HG02798 (cell line): ENCODE data around the gene GLB1L.
A peak's percentile ranks its signal among the peaks of the same experiment; 100 is the strongest.

ENCODE experiments used
- ATAC-seq: cut with Tn5 transposase; IDR thresholded peaks from one replicate; pipeline ENCODE4 v1.9.1; 2021; ENCODE audit warnings: mild to moderate bottlenecking; ENCODE audit not compliant: unreplicated experiment, poor library complexity

The GLB1L gene

GRCh38 chr2:219253753-219254589 is 8.7 kb upstream of the GLB1L start, which contains the start of gene TUBA4A:
TUBA4A (minus strand) TSS chr2:219253918; CDS start chr2:219253858, 60 bp downstream.
- peak; percentile 66 for ATAC-seq

- peak; percentile 0 for ATAC-seq
These were observed 7.9 kb upstream of the GLB1L start, which contains the start of gene TUBA4B for GRCh38 chr2:219252900-219253752. TUBA4B (plus strand) TSS chr2:219253243; CDS start chr2:219253408, 165 bp downstream.

GRCh38 chr2:219252570-219252899 is 7.3 kb upstream of the GLB1L start:
- no peak for ATAC-seq

DNA sequence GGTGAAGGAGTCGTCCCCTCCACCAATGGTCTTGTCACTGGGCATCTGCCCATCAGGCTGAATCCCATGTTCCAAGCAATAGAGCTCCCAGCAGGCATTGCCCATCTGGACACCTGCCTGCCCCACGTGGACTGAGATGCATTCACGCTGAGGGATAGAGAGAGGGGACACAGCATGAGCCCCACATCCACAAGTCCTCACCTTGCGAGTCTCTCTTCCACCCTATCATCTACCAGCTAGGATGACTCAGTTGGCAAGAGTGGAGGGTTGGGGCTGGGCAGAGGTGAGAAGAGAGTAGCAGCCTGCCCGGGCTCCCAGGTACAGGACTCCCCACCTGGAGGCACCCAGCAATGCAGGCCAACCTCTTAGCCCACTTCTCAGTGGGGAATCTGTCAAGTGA is 6.8 kb upstream of the GLB1L start:
- no peak for ATAC-seq

GRCh38 chr2:219251656-219252055 is 6.4 kb upstream of the GLB1L start:
- no peak for ATAC-seq

DNA sequence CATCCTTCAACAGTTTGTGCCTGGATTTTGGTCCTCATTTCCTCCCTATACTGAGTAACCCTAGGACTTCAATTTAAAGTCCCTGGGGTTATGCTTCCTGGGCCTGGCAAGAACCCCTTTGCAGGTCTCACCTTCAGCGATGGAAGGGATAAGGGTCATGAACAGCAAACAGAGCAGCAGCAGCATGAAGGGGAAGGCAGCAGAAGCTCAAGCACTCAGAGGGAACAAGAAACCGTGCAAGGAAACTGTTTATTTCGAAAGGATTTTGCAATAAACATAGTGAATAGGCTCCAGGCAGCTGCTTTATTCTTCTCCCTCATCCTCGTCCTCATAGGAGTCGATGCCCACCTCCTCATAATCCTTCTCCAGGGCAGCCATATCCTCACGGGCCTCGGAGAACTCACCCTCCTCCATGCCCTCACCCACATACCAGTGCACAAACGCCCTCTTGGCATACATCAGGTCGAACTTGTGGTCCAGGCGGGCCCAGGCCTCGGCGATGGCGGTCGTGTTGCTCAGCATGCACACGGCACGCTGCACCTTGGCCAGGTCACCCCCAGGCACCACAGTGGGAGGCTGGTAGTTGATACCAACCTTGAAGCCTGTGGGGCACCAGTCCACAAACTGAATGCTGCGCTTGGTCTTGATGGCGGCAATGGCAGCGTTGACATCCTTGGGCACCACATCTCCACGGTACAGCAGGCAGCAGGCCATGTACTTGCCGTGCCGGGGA is 5.0 kb upstream of the GLB1L start:
- ATAC-seq = no peak

DNA sequence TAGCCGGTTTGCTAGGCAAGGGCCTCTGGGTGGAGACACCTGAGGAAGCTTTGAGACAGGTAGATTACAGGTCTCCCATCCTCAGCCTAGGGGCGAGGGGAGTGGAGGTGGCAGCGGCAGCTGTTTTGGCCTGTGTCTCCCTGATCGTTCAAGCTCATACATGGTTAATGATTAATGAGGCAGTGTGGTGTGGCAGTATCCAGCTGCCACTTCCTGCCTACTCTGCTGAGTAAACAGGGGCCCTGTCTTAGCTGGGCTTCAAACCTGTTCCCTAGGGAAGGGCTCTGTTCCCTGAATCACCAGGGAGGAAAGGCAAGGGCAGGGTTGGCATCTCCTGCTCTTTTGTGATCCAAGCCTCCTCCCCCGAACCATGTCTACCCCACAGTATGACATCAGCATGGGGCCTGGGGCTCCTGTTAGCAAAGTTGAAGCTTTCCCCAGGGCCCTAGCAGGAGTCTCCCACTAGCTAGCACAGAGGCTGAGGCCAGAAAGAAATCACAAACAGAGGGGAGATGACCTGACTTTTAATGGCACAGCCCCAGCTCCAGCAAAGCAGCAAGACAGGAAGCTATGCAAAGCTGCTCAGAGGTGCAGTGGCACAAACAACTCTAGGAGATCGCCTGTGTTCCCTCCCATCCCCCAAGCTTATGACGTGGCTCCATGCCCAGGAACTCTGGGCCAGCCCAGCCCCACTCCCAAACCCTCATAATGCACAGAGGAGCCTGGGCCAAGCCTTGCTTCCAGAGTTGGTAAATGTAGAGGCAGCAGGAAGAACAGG is 4.1 kb upstream of the GLB1L start:
- ATAC-seq = peak; percentile 36

DNA sequence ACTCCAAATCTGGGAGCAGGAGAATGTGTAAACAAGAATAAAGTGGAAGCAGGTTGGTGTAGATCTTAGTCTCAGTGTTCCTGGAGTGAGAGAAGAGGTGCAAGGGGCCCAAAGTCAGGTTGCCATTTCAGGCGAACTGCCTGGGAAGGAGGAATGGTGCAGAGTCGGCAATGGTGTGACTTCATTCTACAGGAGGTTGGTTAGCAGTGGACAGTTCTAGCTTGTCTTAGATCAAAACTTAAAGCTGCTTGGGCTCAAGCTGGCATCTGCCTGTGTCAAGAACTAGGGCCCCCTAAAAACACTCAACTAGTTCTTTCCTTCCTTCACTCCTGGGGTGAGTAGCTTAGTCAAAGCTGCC is 3.6 kb upstream of the GLB1L start:
- ATAC-seq = no peak

DNA sequence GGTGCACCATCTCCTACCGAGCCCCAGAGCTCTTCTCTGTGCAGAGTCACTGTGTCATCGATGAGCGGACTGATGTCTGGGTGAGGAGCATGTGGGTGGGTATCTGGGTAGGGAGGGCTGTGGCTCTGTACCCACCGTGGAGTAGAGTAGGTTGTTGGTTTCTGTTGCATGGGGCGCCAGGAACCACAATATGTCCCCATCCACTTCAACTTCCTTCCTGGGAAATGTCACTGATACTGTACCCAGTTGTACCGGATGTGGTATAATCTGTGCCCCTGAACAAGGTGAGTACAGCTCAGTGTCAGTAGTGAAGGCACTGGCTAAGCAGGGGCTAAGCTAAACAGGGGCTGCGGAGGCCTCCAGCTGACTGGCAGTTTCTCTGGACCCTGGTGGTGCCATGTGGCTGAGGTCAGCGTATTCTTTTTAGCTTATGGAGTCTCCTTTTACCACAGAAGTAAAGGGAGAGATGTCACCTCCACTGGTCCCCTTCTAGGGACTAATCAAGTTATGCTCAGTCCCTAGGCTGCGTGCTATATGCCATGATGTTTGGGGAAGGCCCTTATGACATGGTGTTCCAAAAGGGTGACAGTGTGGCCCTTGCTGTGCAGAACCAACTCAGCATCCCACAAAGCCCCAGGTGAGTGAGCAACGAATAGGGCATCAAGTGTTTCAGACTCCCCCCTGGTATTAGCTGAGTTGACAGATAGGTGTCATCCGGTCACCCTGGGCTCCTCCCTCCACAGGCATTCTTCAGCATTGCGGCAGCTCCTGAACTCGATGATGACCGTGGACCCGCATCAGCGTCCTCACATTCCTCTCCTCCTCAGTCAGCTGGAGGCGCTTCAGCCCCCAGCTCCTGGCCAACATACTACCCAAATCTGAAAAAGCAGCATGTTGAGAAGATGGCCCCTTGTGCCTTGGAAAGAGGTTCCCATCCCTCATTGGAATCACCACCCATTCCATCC is 2.7 kb upstream of the GLB1L start:
- no peak for ATAC-seq

GRCh38 chr2:219246559-219246958 is 1.3 kb upstream of the GLB1L start:
- no peak for ATAC-seq

DNA sequence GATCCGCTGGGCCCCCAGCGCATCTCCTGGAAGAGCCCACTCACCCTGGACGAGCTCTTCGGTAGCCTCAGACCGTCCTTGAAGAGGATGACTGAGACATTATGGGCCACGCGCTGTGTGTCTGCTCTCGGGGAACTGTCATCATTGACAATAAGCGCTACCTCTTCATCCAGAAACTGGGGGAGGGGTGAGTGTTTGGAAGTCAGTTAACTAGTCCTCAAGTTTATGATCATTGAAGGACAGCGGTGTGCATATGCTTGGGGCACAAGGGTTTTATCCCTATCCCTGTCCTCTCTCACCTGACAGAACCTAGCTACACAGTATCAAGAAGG is 621 bp upstream of the GLB1L start:
- no peak for ATAC-seq

GRCh38 chr2:219244789-219245147 is 476 bp downstream of the GLB1L start:
- ATAC-seq = no peak

DNA sequence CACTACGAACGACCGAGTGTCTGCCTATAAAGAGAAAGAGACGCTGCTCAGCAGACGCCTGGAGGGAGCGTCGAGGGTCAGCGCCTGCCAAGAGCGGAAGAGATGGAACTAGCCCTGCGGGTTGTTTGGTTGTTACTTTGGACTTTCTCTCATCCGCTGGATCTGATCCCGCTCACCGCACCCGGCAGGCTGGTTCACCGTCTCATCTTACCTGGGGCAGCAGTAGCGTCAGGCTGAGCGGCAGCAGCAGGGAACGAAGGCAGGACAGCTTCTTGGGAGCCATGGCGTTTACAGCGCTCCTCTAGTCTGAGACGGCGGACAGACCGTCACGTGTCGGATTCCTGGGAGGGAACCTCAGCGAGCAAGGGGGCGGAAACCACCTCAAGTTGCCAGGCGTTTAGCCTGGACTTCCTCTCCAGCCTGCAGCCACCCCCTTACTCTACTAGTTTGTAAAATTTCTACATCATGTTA is 1.9 kb downstream of the GLB1L start:
- ATAC-seq = no peak

- no peak for ATAC-seq
These were observed 10.9 kb downstream of the GLB1L start for GRCh38 chr2:219234331-219234730.

DNA sequence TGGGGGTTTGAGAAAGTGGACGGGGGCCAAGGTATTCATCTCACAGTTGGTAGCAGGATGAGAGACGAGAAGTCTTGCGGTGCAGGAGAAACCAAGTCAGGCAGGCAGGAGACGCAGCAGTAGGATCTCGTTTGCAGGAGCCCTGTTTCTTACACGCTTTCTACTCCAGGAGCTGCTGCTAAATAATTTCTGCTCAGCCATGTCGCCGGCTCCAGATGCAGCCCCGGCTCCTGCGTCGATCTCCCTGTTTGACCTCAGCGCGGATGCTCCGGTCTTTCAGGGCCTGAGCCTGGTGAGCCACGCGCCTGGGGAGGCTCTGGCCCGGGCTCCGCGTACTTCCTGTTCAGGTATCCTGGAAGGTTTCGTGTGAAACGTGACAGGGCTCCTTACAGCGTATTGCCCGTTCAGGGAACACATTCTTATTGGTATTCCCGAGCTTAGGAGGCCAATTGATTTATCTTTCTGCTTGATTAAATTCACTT is 15.1 kb downstream of the GLB1L start:
- ATAC-seq = no peak

DNA sequence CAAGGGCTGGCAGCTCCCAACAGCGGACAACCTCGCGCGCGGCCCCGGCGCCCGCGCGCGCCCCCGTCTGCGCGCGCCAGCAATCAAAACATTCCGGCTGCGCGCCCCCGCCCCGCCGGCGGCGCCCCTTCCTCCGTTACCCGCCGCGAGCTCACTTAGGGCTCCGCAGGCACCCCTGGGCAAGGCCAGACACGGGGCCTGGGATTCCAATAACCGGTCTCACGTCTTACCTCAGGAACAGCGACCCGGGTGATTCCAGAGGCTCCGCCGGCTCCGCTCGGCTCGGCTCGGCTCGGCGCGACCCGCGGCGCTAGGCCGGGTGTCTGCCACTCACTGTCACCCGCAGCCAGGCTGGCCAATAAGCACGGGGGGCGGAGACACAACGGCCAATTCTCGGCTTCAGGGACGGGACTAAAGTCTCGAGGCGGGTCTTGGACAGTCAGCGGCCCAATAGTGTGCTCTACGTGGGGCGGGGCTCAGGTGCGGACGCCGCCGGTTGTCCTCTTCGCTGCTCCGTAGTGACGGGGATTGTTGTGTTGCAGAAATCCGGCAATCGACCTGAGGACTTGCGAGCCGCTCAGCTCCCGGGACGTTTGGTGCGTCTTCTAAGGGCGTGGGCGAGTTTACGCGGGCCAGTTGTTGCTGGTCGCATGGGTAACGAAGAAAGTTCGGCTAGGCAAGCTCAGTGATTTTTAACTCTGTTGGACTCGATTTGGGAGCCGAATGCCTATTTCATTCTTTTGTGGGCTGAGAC is 15.8 kb downstream of the GLB1L start, which contains the start of the genes ANKZF1 and ATG9A:
Gene ANKZF1 (plus strand): TSS at position 502 of the 754 bp plus-strand sequence. CDS start 452 bp downstream, outside the sequence.
Gene ATG9A (minus strand): TSS at position 332 of the 754 bp plus-strand sequence. CDS start 1,612 bp downstream, outside the sequence.
- ATAC-seq = peak; percentile 98

DNA sequence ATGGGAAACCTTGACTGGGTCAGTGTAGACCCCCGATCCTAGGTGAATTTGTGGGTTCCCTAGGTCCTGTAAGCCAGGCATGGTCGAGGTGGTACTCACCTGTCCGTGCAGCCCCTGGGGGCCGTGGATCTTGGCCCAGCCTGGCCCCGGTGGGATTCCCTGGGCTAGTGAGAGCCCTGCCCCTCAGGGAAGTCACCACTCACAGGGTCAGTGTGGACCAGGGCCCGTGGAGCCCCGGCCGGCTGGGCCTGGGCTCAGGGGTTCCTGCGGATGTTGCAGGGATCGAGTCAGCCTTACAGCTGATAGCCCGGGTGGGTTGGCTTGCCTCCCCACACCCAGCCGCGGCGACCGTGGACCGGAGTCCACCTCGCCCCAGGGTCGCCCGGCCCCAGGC is 16.3 kb downstream of the GLB1L start:
- no peak for ATAC-seq
